ENCODE measurements around the gene PDZD7. TPM values are rescaled to one million over a fixed set of nuclear protein-coding genes. Genes with fewer than 3 reads are reported as not detected.

The PDZD7 gene
- total RNA-seq, 1 experiment from 2014 or later: 1.4 TPM

- Histone ChIP-seq H3K36me3 (peaks cover 61% of the 10 kb centered on the region), H3K4me3 (no peak overlapping the region), H3K9me3 (no peaks in the 10 kb centered on the region), H3K27me3 (no peaks in the 10 kb centered on the region)
- DNase-seq: no peak
These were observed 28.5 kb downstream of the PDZD7 start for GRCh38 chr10:101002456-101002855.

GRCh38 chr10:101001659-101002035, 29.3 kb downstream of the PDZD7 start:
- DNase-seq: no peak
- H3K9me3 ChIP-seq: no peaks in the 10 kb centered on the region
- no peaks in the 10 kb centered on the region for H3K27me3 ChIP-seq
- H3K36me3 ChIP-seq: peaks cover 53% of the 10 kb centered on the region
- H3K4me3 ChIP-seq: peak overlapping the region; percentile 83

GRCh38 chr10:101000915-101001658, 29.8 kb downstream of the PDZD7 start:
- H3K36me3 ChIP-seq: peaks cover 48% of the 10 kb centered on the region
- H3K4me3 ChIP-seq: peak overlapping the region; percentile 83
- H3K9me3 ChIP-seq: no peaks in the 10 kb centered on the region
- DNase-seq: peak; percentile 89
- no peaks in the 10 kb centered on the region for H3K27me3 ChIP-seq

- peaks cover 42% of the 10 kb centered on the region for H3K36me3 ChIP-seq
- DNase-seq: no peak
- H3K27me3 ChIP-seq: no peaks in the 10 kb centered on the region
- peak overlapping the region; percentile 83 for H3K4me3 ChIP-seq
- H3K9me3 ChIP-seq: no peaks in the 10 kb centered on the region
These were observed 30.6 kb downstream of the PDZD7 start for GRCh38 chr10:101000127-101000914.

- no peaks in the 10 kb centered on the region for H3K27me3 ChIP-seq
- no peaks in the 10 kb centered on the region for H3K9me3 ChIP-seq
- peak within 1 kb of the TSS; percentile 83 for H3K4me3 ChIP-seq
- no peak for DNase-seq
- H3K36me3 ChIP-seq: peaks cover 42% of the 10 kb centered on the region
These were observed 31.2 kb downstream of the PDZD7 start, which contains the start of gene LZTS2 for GRCh38 chr10:100999742-101000126. Gene LZTS2 (plus strand): TSS chr10:100999808. CDS start chr10:101002539, 2,731 bp downstream.

GRCh38 chr10:100998991-100999741, 31.8 kb downstream of the PDZD7 start:
- Histone ChIP-seq H3K9me3 (no peaks in the 10 kb centered on the region), H3K4me3 (peak overlapping the region; percentile 83), H3K36me3 (peaks cover 42% of the 10 kb centered on the region), H3K27me3 (no peaks in the 10 kb centered on the region)
- peak; percentile 83 for DNase-seq

- no peaks in the 10 kb centered on the region for H3K27me3 ChIP-seq
- DNase-seq: peak; percentile 93
- peaks cover 42% of the 10 kb centered on the region for H3K36me3 ChIP-seq
- no peaks in the 10 kb centered on the region for H3K9me3 ChIP-seq
- peak overlapping the region; percentile 83 for H3K4me3 ChIP-seq
These were observed 32.5 kb downstream of the PDZD7 start for GRCh38 chr10:100998183-100998990.

GRCh38 chr10:100997360-100998182, 33.4 kb downstream of the PDZD7 start:
- H3K36me3 ChIP-seq: peaks cover 39% of the 10 kb centered on the region
- H3K4me3 ChIP-seq: peak overlapping the region; percentile 83
- H3K9me3 ChIP-seq: no peaks in the 10 kb centered on the region
- no peaks in the 10 kb centered on the region for H3K27me3 ChIP-seq
- DNase-seq: peak; percentile 83

GRCh38 chr10:100996678-100997359, 34.1 kb downstream of the PDZD7 start:
- peak; percentile 57 for DNase-seq
- Histone ChIP-seq H3K9me3 (no peaks in the 10 kb centered on the region), H3K36me3 (peaks cover 31% of the 10 kb centered on the region), H3K4me3 (peak overlapping the region; percentile 83), H3K27me3 (no peaks in the 10 kb centered on the region)

GRCh38 chr10:100995181-100995580, 35.7 kb downstream of the PDZD7 start:
- Histone ChIP-seq H3K9me3 (no peaks in the 10 kb centered on the region), H3K36me3 (peaks cover 38% of the 10 kb centered on the region), H3K27me3 (no peaks in the 10 kb centered on the region), H3K4me3 (no peak overlapping the region)
- no peak for DNase-seq

GRCh38 chr10:100993986-100994708, 36.8 kb downstream of the PDZD7 start:
- Histone ChIP-seq H3K36me3 (peaks cover 49% of the 10 kb centered on the region), H3K4me3 (no peak overlapping the region)
- no peak for DNase-seq

GRCh38 chr10:100989088-100989487, 41.8 kb downstream of the PDZD7 start:
- no peaks in the 10 kb centered on the region for H3K27me3 ChIP-seq
- H3K4me3 ChIP-seq: no peak overlapping the region; the same call in 1 of the 2 replicates
- DNase-seq: no peak
- peaks cover 60% of the 10 kb centered on the region for H3K36me3 ChIP-seq
- H3K9me3 ChIP-seq: no peaks in the 10 kb centered on the region

More at GRCh38 chr10:100993986-100994708, 36.8 kb downstream of the PDZD7 start:
- Histone ChIP-seq H3K9me3 (no peaks in the 10 kb centered on the region), H3K27me3 (no peaks in the 10 kb centered on the region)

- Histone ChIP-seq H3K27me3 (no peaks in the 10 kb centered on the region), H3K4me3 (peak overlapping the region; percentile 100), H3K9me3 (no peaks in the 10 kb centered on the region), H3K36me3 (peaks cover 51% of the 10 kb centered on the region)
- DNase-seq: no peak
These were observed 42.8 kb downstream of the PDZD7 start for GRCh38 chr10:100988166-100988565.

GRCh38 chr10:100987685-100988049, 43.3 kb downstream of the PDZD7 start:
- peak overlapping the region; percentile 100 for H3K4me3 ChIP-seq
- H3K36me3 ChIP-seq: peaks cover 48% of the 10 kb centered on the region
- H3K9me3 ChIP-seq: no peaks in the 10 kb centered on the region
- DNase-seq: no peak
- no peaks in the 10 kb centered on the region for H3K27me3 ChIP-seq

Measured in MG63 (cell line).